Suprapubic skin (tissue), 3 donors: Measurements from ENCODE around the gene TRIM63.

Experiments used
- EP300 ChIP-seq: sonication (generic); formaldehyde crosslinking; IDR thresholded peaks from one replicate; pipeline ENCODE4 v1.6.1; 2017; ENCODE audit warnings: antibody characterized with exemption
- TF ChIP-seq, protein P1 (sequence below), 2 donors: fragments of 200-600 bp in 1 of 2; fragments of 450-650 bp in 1 of 2; sonication (generic) in 1 of 2; IDR thresholded peaks; one replicate each; pipeline ENCODE4 v1.5.1; 2016 to 2019; ENCODE audit warnings: antibody characterized with exemption in 2 of 2, mild to moderate bottlenecking in 1 of 2, moderate library complexity in 1 of 2

DNA sequence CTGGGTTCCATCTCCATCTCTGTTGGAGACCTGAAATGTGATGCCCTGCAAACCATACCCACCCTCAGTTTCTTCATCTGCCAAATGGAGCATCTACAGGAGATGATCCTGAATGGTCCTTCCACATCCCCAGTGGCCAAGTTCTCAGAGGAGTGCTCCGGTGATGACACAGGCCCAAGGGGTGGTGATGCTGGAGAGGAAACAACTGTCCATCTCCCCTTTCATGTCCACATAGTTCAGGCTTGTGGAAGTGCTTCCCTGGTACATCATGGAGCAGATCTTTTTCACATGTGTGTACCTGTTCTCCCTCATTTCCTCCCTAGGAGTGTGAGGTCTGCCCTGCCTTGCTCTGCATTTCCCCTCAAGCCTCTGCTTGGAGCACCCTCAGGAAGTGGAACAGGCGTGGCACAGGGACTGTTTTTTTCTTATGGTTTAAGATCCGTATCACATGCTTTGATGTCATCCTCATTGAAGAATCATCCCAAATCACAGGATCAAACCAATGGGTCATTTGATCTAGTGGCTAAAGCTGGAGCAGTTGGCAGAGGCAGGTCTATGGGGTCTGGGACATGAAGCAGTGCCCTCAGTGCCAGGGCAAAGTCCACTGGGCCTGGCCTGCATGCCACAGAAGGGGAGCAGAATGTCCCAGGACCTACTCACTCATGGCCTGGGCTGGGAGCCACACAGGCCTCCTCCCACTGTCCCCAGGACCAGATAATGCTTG lies 8.2 kb upstream of the TRIM63 start:
- TF ChIP-seq, protein P1, sequence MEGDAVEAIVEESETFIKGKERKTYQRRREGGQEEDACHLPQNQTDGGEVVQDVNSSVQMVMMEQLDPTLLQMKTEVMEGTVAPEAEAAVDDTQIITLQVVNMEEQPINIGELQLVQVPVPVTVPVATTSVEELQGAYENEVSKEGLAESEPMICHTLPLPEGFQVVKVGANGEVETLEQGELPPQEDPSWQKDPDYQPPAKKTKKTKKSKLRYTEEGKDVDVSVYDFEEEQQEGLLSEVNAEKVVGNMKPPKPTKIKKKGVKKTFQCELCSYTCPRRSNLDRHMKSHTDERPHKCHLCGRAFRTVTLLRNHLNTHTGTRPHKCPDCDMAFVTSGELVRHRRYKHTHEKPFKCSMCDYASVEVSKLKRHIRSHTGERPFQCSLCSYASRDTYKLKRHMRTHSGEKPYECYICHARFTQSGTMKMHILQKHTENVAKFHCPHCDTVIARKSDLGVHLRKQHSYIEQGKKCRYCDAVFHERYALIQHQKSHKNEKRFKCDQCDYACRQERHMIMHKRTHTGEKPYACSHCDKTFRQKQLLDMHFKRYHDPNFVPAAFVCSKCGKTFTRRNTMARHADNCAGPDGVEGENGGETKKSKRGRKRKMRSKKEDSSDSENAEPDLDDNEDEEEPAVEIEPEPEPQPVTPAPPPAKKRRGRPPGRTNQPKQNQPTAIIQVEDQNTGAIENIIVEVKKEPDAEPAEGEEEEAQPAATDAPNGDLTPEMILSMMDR (IDR thresholded peaks at IDR 0.05) = no peak
- TF ChIP-seq EP300 = no peak
